ENCODE results near the gene TRMT1. TPM values are rescaled to one million over a fixed set of nuclear protein-coding genes. Genes with fewer than 3 reads are reported as not detected.
A peak's percentile ranks its signal among the peaks of the same experiment; 100 is the strongest.

The TRMT1 gene
- total and polyA plus RNA-seq, 3 donors from 2014 or later, result 35.9 to 50.0 (median 44.8) TPM

DNA sequence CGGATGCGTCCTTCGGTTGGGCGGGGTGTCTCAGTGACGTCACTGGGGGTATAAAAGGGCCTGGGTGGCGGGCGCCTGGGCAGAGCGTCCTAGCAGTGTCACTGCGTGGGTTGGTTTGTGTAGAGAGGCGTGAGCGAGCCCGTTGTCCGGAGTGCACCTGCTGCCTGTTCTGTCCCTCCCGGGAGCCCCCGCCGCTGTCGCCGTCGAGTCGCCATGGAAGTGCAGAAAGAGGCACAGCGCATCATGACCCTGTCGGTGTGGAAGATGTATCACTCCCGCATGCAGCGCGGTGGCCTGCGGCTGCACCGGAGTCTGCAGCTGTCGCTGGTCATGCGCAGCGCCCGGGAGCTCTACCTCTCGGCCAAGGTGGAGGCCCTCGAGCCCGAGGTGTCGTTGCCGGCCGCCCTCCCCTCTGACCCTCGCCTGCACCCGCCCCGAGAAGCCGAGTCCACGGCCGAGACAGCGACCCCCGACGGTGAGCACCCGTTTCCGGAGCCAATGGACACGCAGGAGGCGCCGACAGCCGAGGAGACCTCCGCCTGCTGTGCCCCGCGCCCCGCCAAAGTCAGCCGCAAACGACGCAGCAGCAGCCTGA lies 36.5 kb upstream of the TRMT1 start:
- peak; percentile 82 for TF ChIP-seq POLR2A (IDR thresholded peaks at IDR 0.05)
- TF ChIP-seq, protein P1, sequence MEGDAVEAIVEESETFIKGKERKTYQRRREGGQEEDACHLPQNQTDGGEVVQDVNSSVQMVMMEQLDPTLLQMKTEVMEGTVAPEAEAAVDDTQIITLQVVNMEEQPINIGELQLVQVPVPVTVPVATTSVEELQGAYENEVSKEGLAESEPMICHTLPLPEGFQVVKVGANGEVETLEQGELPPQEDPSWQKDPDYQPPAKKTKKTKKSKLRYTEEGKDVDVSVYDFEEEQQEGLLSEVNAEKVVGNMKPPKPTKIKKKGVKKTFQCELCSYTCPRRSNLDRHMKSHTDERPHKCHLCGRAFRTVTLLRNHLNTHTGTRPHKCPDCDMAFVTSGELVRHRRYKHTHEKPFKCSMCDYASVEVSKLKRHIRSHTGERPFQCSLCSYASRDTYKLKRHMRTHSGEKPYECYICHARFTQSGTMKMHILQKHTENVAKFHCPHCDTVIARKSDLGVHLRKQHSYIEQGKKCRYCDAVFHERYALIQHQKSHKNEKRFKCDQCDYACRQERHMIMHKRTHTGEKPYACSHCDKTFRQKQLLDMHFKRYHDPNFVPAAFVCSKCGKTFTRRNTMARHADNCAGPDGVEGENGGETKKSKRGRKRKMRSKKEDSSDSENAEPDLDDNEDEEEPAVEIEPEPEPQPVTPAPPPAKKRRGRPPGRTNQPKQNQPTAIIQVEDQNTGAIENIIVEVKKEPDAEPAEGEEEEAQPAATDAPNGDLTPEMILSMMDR (IDR thresholded peaks at IDR 0.05), result no peak
- 9 to 17% methylated on average over 14 to 41 of the region's 59 CpGs for WGBS, 2 donors
- H3K27ac ChIP-seq, result peak overlapping the region; percentile 60 to 96
- H3K4me1 ChIP-seq, result peaks cover 18% of the 10 kb centered on the region
- H3K4me3 ChIP-seq, result peak overlapping the region; percentile 73 to 78
- intact Hi-C loops (cut with DNase I; ENCODE audit: low total_unique reads), result loop anchor here (5.0 kb wide), 1 partner anchor 36 kb away; the partner anchor contains the start of genes NACC1 and TRMT1
- peak; percentile 89 for DNase-seq
- H3K9me3 ChIP-seq, result no peaks in the 10 kb centered on the region
- no peaks in the 10 kb centered on the region for H3K27me3 ChIP-seq
- H3K36me3 ChIP-seq (ENCODE audit: low read depth, missing control alignments), result no peaks in the 10 kb centered on the region

DNA sequence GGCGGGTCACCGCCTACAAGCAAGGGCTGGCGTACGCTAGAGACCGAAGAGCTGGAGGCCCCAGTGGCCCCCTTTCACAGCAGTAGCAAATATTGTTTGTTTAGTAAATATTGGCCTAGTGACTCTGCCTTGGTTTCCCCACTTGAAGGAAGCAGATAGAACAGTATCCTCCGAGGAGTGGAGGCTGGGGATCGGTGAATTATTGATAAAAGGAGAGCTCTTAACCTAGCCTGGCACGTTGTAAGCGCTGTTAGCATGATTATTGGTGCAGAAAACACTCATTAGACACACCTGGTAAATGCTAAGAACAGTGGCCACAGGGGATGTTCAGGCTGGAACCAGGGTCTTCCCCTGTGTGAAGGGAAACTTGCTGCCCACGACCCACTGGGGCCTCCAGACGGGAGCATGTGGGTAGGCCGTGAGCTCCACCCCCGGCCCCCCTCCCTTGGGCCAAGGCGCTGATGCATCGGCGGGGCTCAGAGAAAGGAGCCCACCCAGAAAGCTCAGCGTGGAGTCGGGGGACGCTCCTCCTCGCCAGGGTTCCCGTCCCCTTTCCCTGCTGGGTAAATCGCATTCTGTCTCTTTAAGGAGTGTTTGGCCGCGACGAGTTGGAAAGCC lies 35.9 kb upstream of the TRMT1 start:
- no peak for DNase-seq
- 0 to 2% methylated on average over 17 to 25 of the region's 25 CpGs for WGBS, 2 donors
- intact Hi-C loops (cut with DNase I; ENCODE audit: low total_unique reads), result loop anchor here (5.0 kb wide), 1 partner anchor 35 kb away; the partner anchor contains the start of genes NACC1 and TRMT1
- Histone ChIP-seq H3K27me3 (no peaks in the 10 kb centered on the region), H3K9me3 (no peaks in the 10 kb centered on the region), H3K27ac (peak overlapping the region; percentile 76 to 96), H3K36me3 (ENCODE audit: low read depth, missing control alignments) (no peaks in the 10 kb centered on the region), H3K4me3 (peak overlapping the region; percentile 73 to 78), H3K4me1 (peaks cover 18% of the 10 kb centered on the region)
- no peak for TF ChIP-seq POLR2A (IDR thresholded peaks at IDR 0.05)
- TF ChIP-seq, protein P1 (IDR thresholded peaks at IDR 0.05), result no peak

DNA sequence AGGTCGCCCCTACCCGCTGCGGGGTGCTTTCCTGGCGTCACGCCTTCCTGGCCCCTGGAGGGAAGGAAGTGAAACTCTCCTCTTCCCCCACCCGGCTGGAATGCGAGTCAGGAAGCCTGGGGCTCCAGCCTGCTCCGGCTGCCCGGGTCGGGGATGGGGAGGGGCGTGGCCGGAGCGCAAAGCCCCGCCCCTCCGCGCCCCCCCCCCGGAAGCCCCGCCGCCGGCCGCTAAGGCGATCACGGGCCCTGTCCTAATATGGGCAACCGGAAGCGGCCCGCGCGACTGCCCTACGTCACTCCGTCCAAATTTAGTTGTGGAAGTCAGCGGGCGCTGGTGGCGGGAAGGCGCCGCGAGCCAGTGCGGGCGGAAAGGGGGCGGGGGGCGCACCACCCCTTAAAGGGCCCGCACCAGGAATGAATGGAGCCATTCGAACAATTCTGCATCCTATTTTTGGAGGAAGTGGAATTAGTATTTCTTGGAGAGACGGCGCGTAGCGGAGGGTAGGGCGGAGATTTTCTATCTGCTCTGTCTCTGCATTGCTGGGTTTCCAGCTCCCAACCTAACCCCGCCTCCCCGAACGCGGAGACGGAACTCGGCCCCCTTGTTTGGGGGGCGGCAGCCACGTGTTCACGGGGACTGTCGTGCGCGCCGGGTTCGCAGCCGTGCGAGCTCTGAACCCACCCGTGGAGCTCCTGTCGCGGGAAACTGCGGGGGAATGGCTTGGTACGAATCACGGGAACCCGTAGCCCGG lies 35.2 kb upstream of the TRMT1 start:
- 0 to 1% methylated on average over 19 to 66 of the region's 71 CpGs for WGBS, 2 donors
- DNase-seq, result peak; percentile 97
- Histone ChIP-seq H3K36me3 (ENCODE audit: low read depth, missing control alignments) (no peaks in the 10 kb centered on the region), H3K4me3 (peak overlapping the region; percentile 73 to 78), H3K27me3 (no peaks in the 10 kb centered on the region), H3K27ac (peak overlapping the region; percentile 83 to 96), H3K9me3 (no peaks in the 10 kb centered on the region), H3K4me1 (peaks cover 18% of the 10 kb centered on the region)
- TF ChIP-seq, protein P1 (IDR thresholded peaks at IDR 0.05), result no peak
- peak; percentile 84 for TF ChIP-seq POLR2A (IDR thresholded peaks at IDR 0.05)
- intact Hi-C loops (cut with DNase I; ENCODE audit: low total_unique reads), result loop anchor here (5.0 kb wide), 1 partner anchor 34 kb away; the partner anchor contains the start of genes NACC1 and TRMT1

DNA sequence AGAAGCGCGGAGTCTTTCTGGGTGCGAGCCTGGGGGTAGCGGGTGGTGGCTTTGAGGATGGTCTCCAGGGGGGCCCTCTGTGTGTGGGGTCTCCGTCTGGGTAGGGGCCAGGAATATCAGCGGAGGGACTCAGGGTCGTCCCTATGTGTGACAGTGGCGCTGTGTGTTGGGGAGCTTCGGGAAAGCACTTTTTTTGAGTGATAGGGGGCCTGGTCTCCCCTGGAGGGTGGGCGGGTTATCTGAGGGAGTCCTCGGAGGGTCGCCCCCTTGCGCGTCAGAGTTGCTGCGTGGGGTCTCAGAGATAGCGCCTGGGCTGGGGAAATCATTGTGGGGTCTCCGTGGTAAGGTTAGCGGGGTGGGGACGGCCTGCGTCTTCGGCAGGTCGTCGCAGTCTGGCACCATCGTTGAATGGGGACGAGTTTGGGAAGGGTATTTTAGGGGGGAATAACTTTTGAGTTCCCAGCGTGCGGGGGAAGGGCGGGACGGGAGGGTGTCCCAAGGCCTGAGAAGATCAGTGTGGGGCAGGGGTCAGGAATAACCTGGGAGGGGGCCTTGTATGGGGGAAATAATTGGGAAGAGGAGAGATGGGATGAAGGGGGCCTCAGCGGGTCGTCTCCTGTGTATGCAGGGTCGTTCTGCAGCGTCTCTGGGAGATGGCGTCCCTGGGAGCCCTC lies 34.5 kb upstream of the TRMT1 start:
- TF ChIP-seq POLR2A (IDR thresholded peaks at IDR 0.05), result no peak
- TF ChIP-seq, protein P1 (IDR thresholded peaks at IDR 0.05), result no peak
- no peaks in the 10 kb centered on the region for H3K36me3 ChIP-seq (ENCODE audit: low read depth, missing control alignments)
- H3K27me3 ChIP-seq, result no peaks in the 10 kb centered on the region
- intact Hi-C loops (cut with DNase I; ENCODE audit: low total_unique reads), result loop anchor here (5.0 kb wide), 1 partner anchor 34 kb away; the partner anchor contains the start of genes NACC1 and TRMT1
- H3K9me3 ChIP-seq, result no peaks in the 10 kb centered on the region
- DNase-seq, result peak; percentile 30
- 0 to 2% methylated on average over 34 of the region's 34 CpGs for WGBS, 2 donors
- H3K4me3 ChIP-seq, result peak overlapping the region; percentile 73 to 78
- peak overlapping the region; percentile 83 to 96 for H3K27ac ChIP-seq
- peaks cover 18% of the 10 kb centered on the region for H3K4me1 ChIP-seq
